PC-3 (cell line): Measurements from ENCODE around the gene ETFDH.
"Not testable (repeated sequence)": the region's sequence is repeated elsewhere in the genome, so short reads cannot be mapped to it uniquely, and the experiment has no call there.

Experiments
- EZH2 ChIP-seq: fragments of 300-600 bp; sonication (generic); IDR thresholded peaks from one replicate; pipeline ENCODE4 v1.6.1; 2017; ENCODE audit warnings: antibody characterized with exemption, mild to moderate bottlenecking, low read length; ENCODE audit not compliant: unreplicated experiment
- EZH2phosphoT487 ChIP-seq: fragments of 300-600 bp; sonication (generic); IDR thresholded peaks from 2 replicates; pipeline ENCODE4 v1.6.1; 2018; ENCODE audit warnings: mild to moderate bottlenecking, antibody characterized with exemption, low read length, borderline replicate concordance
- TF ChIP-seq, protein P1 (sequence below): fragments of 300-600 bp; sonication (generic); conservative IDR thresholded peaks from 2 replicates; pipeline ENCODE4 v1.5.1; 2017; ENCODE audit warnings: antibody characterized with exemption, low read depth, mild to moderate bottlenecking, low read length

DNA sequence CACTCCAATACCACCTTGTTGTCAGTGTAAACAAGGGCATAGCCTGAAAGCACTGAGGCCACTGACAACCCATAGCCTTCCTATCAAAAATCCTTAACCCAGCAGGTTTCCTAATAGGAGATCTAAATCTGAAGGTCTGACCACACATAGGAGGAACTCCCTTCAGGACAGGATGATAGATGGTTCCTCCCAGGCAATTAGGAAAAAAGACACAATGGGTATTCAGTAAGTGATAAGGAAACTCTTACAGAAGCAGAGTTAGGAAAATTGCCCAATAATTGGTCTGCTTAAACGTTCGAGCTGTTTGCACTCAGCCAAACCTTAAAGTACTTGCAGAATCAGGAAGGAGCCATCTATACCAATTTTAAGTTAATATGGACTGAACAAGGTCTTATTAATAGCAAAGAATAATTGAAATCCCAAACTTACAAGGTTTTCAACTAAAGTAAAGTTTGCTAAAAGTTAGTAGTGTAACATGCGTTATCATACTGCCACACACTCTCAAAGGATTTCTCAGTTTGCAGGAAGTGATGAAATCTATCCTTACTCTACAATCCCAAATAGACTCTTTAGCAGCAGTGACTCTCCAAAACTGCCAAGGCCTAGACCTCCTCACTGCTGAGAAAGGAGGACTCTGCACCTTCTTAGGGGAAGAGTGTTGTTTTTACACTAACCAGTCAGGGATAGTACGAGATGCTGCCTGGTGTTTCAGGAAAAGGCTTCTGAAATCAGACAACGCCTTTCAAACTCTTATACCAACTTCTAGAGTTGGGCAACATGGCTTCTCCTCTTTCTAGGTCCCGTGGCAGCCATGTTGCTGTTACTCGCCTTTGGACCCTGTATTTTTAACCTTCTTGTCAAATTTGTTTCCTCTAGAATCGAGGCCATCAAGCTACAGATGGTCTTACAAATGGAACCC is 8.1 kb upstream of the ETFDH start:
- TF ChIP-seq, protein P1, sequence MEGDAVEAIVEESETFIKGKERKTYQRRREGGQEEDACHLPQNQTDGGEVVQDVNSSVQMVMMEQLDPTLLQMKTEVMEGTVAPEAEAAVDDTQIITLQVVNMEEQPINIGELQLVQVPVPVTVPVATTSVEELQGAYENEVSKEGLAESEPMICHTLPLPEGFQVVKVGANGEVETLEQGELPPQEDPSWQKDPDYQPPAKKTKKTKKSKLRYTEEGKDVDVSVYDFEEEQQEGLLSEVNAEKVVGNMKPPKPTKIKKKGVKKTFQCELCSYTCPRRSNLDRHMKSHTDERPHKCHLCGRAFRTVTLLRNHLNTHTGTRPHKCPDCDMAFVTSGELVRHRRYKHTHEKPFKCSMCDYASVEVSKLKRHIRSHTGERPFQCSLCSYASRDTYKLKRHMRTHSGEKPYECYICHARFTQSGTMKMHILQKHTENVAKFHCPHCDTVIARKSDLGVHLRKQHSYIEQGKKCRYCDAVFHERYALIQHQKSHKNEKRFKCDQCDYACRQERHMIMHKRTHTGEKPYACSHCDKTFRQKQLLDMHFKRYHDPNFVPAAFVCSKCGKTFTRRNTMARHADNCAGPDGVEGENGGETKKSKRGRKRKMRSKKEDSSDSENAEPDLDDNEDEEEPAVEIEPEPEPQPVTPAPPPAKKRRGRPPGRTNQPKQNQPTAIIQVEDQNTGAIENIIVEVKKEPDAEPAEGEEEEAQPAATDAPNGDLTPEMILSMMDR: not testable (repeated sequence)
- not testable (repeated sequence) for TF ChIP-seq EZH2phosphoT487, EZH2
